Measurements from ENCODE around the gene TIMMDC1.

- TF ChIP-seq CTCF (IDR thresholded peaks at IDR 0.05; ENCODE audit: insufficient read depth, low read length, poor library complexity, severe bottlenecking) = no peak
- TF ChIP-seq EZH2phosphoT487 (conservative IDR thresholded peaks at IDR 0.05; ENCODE audit: low read length) = no peak
Observed at GRCh38 chr3:119470866-119471265, 27.5 kb upstream of the TIMMDC1 start.
